Suprapubic skin (tissue), 4 donors: Measurements from ENCODE around the gene DENND6B.

Experiments used
- POLR2A ChIP-seq, 2 donors: fragments of 450-650 bp; IDR thresholded peaks; one replicate each; pipeline ENCODE4 v1.6.1; 2017; ENCODE audit warnings: antibody characterized with exemption in 2 of 2, mild to moderate bottlenecking in 2 of 2, moderate library complexity in 2 of 2
- POLR2AphosphoS5 ChIP-seq, 3 donors: sonication (generic); formaldehyde crosslinking; IDR thresholded peaks; one replicate each; pipeline ENCODE4 v1.6.1; 2017; ENCODE audit warnings: antibody characterized with exemption in 3 of 3
- TF ChIP-seq, protein P1 (sequence below), 2 donors: fragments of 200-600 bp in 1 of 2; fragments of 450-650 bp in 1 of 2; sonication (generic) in 1 of 2; IDR thresholded peaks; one replicate each; pipeline ENCODE4 v1.5.1; 2016 to 2019; ENCODE audit warnings: antibody characterized with exemption in 2 of 2, mild to moderate bottlenecking in 1 of 2, moderate library complexity in 1 of 2

DNA sequence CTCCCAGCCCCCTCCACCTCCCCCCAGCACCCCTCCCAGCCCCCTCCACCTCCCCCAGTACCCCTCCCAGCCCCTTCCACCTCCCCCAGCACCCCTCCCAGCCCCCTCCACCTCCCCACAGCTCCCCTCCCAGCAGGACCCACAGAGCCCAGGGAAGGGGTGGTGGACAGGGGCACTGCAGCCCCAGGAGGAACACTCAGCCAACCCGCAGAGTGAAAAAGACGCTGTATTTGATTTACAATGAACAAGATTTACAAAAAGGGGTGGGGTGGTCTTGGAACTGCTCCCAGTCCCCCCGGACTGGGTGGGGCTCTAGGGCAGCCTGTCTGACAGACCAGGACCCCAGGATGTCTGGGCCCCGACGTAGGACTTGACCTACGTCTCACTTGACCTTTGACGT, 52.0 kb downstream of the DENND6B start:
- TF ChIP-seq POLR2AphosphoS5 (IDR thresholded peaks at IDR 0.05) (no peak), POLR2A (IDR thresholded peaks at IDR 0.05) (no peak)
- TF ChIP-seq, protein P1, sequence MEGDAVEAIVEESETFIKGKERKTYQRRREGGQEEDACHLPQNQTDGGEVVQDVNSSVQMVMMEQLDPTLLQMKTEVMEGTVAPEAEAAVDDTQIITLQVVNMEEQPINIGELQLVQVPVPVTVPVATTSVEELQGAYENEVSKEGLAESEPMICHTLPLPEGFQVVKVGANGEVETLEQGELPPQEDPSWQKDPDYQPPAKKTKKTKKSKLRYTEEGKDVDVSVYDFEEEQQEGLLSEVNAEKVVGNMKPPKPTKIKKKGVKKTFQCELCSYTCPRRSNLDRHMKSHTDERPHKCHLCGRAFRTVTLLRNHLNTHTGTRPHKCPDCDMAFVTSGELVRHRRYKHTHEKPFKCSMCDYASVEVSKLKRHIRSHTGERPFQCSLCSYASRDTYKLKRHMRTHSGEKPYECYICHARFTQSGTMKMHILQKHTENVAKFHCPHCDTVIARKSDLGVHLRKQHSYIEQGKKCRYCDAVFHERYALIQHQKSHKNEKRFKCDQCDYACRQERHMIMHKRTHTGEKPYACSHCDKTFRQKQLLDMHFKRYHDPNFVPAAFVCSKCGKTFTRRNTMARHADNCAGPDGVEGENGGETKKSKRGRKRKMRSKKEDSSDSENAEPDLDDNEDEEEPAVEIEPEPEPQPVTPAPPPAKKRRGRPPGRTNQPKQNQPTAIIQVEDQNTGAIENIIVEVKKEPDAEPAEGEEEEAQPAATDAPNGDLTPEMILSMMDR (IDR thresholded peaks at IDR 0.05) = no peak
